HCEC 1CT (cell line): Measurements from ENCODE around the gene SLC16A7.
A peak's percentile ranks its signal among the peaks of the same experiment; 100 is the strongest.
"Not testable (repeated sequence)": the region's sequence is repeated elsewhere in the genome, so short reads cannot be mapped to it uniquely, and the experiment has no call there.

Experiments used
- DNase-seq: peaks from one replicate; pipeline ENCODE4 v3.0.0-alpha.2; 2017

The SLC16A7 gene

GRCh38 chr12:59737725-59738463, 142.1 kb downstream of the SLC16A7 start:
- peak; percentile 6 for DNase-seq

DNA sequence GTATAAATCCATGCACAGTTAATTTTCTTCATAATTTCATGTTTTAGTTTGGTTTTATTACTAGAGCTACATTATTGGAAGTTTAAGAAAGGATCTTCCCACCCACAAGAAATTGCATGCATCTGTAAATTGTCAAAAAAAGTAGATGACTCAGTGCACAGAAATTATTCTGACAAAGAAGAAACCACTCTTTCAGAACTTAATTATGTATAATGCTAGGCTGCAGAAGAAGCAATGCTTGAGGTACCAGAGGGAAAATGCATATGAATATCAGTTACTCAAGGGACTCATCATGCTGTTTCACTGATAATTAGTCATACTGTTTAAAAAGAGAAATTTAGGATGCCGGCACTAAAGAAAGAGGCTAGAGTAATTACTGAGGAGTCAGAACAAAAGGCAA, 147.0 kb downstream of the SLC16A7 start:
- peak; percentile 73 for DNase-seq

GRCh38 chr12:59744564-59744963, 148.7 kb downstream of the SLC16A7 start:
- no peak for DNase-seq

GRCh38 chr12:59751091-59751490, 155.3 kb downstream of the SLC16A7 start:
- DNase-seq, result not testable (repeated sequence)

DNA sequence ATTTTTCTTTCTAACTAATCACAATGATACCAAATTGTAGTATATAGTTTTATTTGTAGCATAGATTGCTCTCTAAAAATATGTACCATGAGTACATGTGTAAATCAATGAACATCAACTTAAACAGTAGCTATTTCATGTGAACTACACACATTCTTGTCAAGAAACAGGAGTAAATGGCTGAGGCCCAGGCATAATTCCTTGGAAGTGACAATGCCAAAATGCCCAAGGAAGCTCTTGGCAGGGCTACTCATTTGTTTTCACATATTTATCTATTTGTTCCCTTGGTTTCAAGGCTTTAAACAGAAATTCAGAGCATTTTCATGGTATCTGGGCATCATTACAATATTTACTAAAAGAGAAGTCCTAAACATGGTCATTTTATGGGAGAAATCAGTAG, 165.7 kb downstream of the SLC16A7 start:
- DNase-seq, result no peak

DNA sequence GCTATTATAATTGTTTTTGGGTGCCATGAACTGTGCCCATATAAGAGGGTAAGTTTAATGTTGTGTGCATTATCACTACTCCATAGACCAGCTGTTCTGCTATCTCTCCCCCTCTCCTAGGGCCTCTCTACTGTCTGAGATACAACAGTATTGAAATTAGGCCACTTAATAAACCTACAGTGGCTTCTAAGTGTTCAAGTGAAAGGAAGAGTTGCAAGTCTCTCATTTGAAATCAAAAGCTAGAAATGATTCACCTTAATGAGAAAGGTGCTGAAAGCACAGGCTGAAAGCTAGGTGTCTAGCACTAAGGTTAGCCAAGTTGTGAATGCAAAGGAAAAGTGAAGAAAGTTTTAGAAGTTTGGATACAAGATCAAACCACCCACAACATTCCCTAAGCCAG, 168.0 kb downstream of the SLC16A7 start:
- DNase-seq, result no peak

DNA sequence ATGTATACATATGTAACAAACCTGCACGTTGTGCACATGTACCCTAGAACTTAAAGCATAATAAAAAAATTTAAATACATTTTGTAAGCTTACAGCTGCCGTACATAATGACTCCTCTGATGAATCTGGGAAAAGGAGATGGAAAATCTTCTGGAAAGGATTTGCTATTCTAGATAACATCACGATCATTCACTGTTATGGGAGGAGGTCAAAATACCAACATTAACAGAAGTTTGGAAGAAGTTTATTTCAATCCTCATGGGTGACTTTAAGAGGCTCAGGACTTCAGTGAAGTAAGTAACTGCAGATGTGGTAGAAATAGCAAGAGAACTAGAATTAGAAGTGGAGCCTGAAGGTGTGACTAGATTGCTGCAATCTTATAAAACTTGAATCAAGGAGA, 172.2 kb downstream of the SLC16A7 start:
- no peak for DNase-seq

GRCh38 chr12:59780605-59781135, 184.8 kb downstream of the SLC16A7 start:
- peak; percentile 54 for DNase-seq

DNA sequence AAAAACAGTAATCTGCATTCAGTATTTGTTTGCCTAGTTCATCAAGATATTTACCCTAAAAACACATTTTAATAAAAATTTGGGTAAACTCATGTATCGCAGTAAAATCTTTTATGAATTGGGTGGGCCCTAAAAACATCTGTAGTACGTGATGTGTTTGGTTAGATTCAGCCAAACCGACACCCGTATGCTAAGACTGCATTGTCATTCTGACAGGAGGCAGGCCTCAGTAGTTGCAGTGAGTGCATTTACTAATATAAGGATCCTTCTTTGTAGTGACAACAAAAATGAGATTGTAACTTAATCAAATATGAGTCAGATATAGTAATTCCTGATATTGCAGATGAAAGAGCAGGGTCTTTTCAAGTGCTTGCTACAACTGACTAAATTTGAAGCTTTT, 191.8 kb downstream of the SLC16A7 start:
- DNase-seq, result no peak

DNA sequence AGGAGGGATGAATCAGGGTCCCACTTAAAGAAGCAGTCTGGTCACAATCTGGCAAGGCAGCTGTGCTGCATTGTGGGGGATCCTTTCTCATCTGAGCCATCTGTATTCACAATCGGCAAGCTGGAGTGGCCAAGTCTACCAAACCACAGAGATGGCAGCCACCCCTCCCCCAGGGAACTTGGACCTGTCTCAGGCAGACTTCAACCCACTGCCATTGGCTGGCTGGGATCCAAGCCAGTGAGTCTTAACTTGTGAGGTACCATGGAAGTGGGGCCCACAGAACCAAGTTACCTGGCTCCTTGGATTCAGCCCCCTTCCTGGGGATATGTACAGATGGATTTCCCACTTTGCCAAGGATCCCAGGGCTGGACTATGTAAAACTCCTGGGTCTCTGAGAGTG, 196.8 kb downstream of the SLC16A7 start:
- no peak for DNase-seq

DNA sequence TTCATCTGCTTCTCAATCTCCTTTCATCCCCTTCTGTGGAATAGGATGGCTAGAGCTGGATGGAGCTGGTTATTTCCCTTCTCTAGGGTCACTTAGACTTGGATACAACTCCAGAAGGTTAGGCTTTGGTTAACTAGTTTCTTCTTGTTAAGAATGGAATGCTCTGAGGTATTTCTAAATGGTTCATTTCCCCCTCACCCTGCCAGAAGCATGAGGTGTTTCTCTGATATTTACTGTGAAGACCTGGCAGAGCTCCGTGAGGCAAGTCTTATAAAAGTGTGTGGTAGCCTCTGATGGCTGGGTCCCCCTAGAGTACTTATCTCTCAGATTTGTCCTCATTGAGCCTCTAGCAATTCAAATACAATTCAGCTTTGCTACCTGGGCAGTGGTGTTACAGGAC, 207.9 kb downstream of the SLC16A7 start:
- no peak for DNase-seq

- DNase-seq, result peak; percentile 50
These were observed 212.6 kb downstream of the SLC16A7 start for GRCh38 chr12:59808317-59808910.

GRCh38 chr12:59811991-59812390, 216.2 kb downstream of the SLC16A7 start:
- no peak for DNase-seq

GRCh38 chr12:59812716-59813115, 216.9 kb downstream of the SLC16A7 start:
- DNase-seq, result no peak

- peak; percentile 68 for DNase-seq
These were observed 224.8 kb downstream of the SLC16A7 start for GRCh38 chr12:59820594-59821011.

DNA sequence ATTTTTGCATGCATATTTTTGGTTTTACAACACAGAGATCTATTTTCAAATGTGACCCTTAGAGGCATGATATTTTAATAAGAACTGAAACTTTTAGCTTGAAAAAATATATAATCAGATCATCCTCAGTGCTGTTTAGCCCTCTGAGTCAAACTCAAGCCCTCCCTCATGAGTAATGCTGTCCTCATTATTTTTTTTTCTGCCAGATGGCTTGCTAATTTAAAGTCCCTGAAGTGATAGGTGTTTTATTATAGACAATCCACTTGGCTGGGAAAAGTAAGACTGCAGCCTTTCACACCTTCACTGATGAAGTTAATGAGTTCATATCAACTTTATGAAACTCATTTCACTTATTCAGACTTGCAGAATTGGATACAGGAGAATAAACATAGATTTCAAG, 227.7 kb downstream of the SLC16A7 start:
- DNase-seq, result peak; percentile 32

- DNase-seq, result no peak
These were observed 231.9 kb downstream of the SLC16A7 start for GRCh38 chr12:59827767-59828166.

DNA sequence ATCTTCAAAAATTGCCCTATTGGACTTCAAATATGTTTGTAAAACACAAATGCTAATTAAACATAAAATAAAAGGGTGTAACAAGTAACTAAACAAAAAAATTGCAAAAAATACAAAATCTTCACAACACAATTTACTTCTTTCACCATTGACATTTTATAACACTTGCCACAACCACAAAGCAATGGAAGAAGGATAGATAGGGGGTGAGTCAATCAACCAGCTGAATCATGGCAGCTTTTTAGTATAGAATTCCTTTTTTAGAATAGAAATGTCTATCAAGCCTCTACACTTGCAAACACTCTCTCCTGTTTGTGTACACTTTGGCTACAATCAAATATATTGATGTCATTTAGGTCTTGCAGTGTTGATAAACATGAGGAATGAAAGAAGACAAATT, 232.7 kb downstream of the SLC16A7 start:
- peak; percentile 18 for DNase-seq

DNA sequence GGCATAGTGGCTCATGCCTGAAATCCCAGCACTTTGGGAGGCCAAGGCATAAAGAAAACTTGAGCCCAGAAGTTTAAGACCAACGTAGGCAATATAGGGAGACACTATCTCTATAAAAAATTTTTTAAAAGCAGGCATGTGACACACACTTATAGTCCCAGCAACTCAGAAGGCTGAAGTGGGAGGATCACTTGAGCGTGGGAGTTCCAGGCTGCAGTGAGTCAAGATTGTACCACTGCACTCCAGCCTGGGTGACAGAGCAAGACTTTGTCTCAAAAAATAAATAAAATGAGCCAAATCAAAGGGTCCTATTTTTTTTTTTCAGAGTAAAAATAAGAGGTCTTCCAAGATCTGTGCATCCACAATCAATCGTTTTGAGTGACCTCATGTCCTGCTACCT, 237.6 kb downstream of the SLC16A7 start:
- no peak for DNase-seq

DNA sequence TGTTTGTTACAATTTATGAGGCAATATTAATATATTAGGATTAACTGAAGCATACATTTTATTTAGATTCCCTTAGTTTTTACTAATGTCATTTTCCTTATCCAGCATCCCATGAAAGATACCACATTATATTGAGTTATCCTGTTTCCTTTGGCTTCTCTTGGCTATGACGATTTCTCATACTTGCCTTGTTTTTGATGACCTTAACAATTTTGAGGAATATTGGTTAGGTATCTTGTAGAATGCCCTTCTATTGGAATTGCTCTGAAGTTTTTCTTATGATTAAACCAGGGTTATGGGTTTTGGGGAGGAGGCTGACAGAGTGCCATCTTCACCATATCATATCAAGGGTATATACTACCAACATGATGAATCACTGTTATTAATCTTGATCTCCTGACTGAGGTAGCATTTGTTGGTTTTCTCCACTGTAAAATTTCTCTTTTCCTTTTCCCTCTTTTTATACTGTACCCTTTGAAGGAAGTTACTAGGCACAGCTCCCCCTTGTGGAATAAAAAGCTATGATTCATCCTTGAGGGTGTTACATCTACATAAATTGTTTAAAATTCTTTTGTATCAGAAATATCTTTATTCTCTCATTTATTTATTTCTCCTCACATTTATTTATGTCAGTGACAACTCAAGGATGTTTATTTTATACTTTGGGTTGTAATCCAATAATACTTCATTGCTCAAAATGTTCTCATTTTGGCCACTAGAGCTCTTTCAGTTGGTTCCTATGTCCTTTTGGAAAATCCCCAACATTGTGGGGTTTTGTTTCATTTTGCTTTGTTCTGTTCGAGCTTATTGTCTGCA, 239.0 kb downstream of the SLC16A7 start:
- peak; percentile 28 for DNase-seq
